ENCODE measurements around the gene CORO2A. TPM values are rescaled to one million over a fixed set of nuclear protein-coding genes. Genes with fewer than 3 reads are reported as not detected.

CORO2A gene
- total and polyA plus RNA-seq, 2 of the 8 experiments (the other 6 are each of a cell fraction or from before 2014, with no cell fraction given): 13.7 to 27.9 TPM

DNA sequence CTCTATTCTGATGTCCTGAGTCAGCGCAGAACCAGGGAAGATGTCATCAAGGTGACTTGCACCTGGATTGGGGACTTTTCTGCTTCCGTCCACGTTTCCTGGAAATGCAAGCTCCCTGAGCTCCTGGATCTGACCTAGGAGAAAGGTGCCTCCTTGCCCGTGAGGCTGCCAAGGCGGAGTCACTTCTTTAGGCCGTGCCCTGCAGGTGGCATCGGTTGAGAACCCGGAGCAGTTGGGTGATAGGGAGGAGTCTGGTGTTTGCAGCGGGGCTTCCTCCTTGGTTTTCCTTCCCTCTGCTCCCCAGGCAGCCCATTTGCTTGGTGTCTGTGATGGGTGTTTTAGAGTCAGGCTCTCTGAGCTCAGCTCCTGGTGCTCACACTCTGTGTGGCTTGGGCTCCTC is 120.7 kb downstream of the CORO2A start (continued):
- TF ChIP-seq KDM5A (IDR thresholded peaks at IDR 0.05; ENCODE audit: low read length) (no peak), NRF1 (IDR thresholded peaks at IDR 0.05; ENCODE audit: low read depth, low read length) (no peak), PHF8 (conservative IDR thresholded peaks at IDR 0.05; ENCODE audit: low read depth, low read length) (no peak), TAF7 (optimal IDR thresholded peaks at IDR 0.05; ENCODE audit: borderline replicate concordance, low read depth, low read length) (no peak), GABPA (IDR thresholded peaks at IDR 0.05; ENCODE audit: borderline replicate concordance, insufficient read depth, low read length) (no peak), CEBPB (IDR thresholded peaks at IDR 0.05; ENCODE audit: low read depth, low read length) (no peak)
- TF ChIP-seq, protein P1, sequence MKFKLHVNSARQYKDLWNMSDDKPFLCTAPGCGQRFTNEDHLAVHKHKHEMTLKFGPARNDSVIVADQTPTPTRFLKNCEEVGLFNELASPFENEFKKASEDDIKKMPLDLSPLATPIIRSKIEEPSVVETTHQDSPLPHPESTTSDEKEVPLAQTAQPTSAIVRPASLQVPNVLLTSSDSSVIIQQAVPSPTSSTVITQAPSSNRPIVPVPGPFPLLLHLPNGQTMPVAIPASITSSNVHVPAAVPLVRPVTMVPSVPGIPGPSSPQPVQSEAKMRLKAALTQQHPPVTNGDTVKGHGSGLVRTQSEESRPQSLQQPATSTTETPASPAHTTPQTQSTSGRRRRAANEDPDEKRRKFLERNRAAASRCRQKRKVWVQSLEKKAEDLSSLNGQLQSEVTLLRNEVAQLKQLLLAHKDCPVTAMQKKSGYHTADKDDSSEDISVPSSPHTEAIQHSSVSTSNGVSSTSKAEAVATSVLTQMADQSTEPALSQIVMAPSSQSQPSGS (IDR thresholded peaks at IDR 0.05; ENCODE audit: low read length): no peak

Small RNA genes lying within 50 kb of the gene (microRNA-seq; reads per million reads assigned to microRNA genes)
- gene MIR6854 (ENCODE audit: borderline microRNAs expressed in 2 of 2, borderline number of aligned reads in 2 of 2, borderline replicate concordance in 1 of 2): 0 reads per million in 2 experiments

Small RNA genes lying within 50 kb of the gene (small RNA-seq; reads per million reads assigned to genes)
- gene MIR6854 (ENCODE audit: insufficient read depth): not detected
- gene RF00017 (ENCODE audit: insufficient read depth): not detected

Other genes starting within 250 kb of the CORO2A start
- 77.0 and 88.1 TPM in 2 replicates for gene ANP32B, start 209.3 kb downstream of the CORO2A start, total RNA-seq (2021; fragmentation: NEBNext Ultra II Directional; extraction: Animal tissue kit (Norgen Biotek cat#: 25700))
- gene ANP32B, start 209.3 kb downstream of the CORO2A start, polyA plus RNA-seq (2011; rRNA removed): 5.5 and 7.6 TPM in 2 replicates
- gene NANS, start 135.9 kb downstream of the CORO2A start, total RNA-seq (2021; fragmentation: NEBNext Ultra II Directional; extraction: Animal tissue kit (Norgen Biotek cat#: 25700)): 64.0 and 67.3 TPM in 2 replicates
- gene NANS, start 135.9 kb downstream of the CORO2A start, polyA plus RNA-seq (2011; rRNA removed): 56.5 and 63.7 TPM in 2 replicates
- 18.7 and 19.4 TPM in 2 replicates for gene TRIM14, start 73.4 kb downstream of the CORO2A start, total RNA-seq (2021; fragmentation: NEBNext Ultra II Directional; extraction: Animal tissue kit (Norgen Biotek cat#: 25700))
- gene TRIM14, start 73.4 kb downstream of the CORO2A start, polyA plus RNA-seq (2011; rRNA removed): 9.2 and 13.0 TPM in 2 replicates
- 7.4 and 8.0 TPM in 2 replicates for gene TBC1D2, start 63.0 kb upstream of the CORO2A start, total RNA-seq (2021; fragmentation: NEBNext Ultra II Directional; extraction: Animal tissue kit (Norgen Biotek cat#: 25700))
- 7.4 and 10.9 TPM in 2 replicates for gene TBC1D2, start 63.0 kb upstream of the CORO2A start, polyA plus RNA-seq (2011; rRNA removed)